NCI-H2196 (cell line): ENCODE measurements around the gene SLC22A17.

Experiments
- DNase-seq: peaks from one replicate; lab custom pipeline; 2025; ENCODE audit not compliant: unreplicated experiment; lab: John Stamatoyannopoulos, UW

The SLC22A17 gene

DNA sequence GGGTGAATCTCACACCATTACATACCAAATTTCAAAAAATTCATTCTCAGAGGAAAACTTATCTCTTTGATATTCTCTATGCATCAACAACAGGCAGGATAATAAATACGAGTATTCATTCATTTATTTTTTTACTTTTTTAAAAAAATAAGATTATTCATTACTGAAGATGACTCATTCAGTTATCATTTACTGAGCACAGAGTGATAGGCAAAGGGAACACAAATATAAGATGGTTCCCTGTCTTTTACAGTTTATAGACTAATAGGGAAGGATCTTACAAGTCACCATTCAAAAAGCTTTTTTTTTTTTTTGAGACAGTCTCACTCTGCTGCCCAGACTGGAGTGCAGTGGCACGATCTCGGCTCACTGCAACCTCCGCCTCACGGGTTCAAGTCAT is 36.4 kb downstream of the SLC22A17 start:
- DNase-seq: no peak

DNA sequence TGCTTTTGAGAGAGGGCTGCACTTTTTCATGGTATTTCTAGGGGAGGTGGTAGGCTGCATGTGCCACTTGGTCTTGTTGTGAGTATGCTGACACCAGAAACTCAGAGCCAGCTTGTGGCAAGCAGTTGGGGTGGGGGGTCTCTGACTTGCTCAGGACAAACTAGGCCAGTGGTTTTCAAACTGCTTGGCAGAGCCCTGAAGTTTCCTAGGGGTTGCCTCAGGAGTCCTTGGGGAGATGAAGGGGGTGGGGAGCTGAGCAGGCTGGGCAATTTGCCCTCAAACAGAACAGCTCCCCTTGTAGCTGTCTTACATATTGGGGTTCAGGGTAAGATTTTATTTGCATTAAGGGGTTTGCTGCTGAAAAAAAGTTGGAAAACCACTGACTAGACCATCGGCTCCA is 42.1 kb downstream of the SLC22A17 start:
- no peak for DNase-seq

DNA sequence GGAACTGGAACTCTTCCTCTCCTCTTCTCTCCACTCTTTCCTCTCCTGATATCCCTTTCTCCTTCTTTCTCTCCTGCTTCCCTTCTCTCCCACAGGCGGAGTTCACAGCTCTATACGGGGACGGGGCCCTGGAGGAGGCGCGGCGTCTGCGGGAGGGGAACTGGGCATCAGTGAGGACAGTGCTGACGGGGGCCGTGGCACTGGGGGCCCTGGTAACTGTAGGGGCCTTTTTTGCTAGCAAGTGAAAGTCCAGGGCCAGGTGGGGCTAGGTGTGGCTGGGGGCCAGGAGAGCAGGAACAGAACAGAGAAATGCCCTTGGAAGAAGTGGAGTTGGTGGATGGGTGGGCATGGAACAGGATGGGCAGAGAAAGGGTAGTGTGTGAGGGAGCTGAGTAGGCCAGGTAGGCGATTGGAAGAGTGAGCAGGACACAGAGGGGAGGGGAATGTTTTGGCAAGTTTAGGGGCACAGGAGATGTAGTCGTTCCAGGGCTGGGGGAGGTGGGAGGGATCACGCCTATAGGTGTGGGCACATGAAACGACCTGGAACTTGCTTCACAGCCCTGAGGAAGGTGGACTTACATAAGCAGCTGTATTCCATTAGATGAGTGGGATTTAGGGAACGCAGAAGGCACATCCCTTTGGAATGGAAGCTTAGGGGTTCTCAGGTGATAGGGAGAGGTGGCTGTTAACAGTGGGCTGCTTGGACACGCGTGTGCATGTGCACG is 43.8 kb downstream of the SLC22A17 start:
- DNase-seq: no peak

DNA sequence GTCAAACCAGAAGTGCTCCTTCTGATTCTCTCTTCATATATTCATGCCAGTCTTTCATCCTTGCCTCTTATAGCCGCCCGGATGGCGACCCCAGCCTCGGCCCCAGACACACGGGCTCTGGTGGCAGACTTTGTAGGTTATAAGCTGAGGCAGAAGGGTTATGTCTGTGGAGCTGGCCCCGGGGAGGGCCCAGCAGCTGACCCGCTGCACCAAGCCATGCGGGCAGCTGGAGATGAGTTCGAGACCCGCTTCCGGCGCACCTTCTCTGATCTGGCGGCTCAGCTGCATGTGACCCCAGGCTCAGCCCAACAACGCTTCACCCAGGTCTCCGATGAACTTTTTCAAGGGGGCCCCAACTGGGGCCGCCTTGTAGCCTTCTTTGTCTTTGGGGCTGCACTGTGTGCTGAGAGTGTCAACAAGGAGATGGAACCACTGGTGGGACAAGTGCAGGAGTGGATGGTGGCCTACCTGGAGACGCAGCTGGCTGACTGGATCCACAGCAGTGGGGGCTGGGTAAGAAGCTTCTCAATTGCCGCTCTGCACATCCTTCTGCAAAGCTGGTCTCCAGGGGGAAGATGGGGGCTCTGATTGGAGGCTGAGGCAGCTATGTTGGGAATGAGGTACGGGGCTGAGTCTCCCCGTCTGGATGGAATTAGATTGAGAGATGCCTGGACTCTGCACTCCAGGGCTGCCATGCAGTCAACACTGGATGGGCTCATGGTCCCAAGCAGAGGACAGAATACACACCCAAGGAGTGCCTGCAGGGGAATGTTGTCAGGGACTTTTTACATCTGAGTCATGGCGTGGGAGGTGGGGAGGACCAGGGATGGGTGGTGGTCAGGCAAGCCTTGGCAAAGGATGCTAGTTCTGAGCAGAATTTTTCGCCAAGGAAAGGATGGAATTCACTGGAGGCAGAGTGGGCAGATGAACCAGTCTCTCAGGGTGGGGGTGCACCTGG is 44.7 kb downstream of the SLC22A17 start:
- DNase-seq: no peak

DNA sequence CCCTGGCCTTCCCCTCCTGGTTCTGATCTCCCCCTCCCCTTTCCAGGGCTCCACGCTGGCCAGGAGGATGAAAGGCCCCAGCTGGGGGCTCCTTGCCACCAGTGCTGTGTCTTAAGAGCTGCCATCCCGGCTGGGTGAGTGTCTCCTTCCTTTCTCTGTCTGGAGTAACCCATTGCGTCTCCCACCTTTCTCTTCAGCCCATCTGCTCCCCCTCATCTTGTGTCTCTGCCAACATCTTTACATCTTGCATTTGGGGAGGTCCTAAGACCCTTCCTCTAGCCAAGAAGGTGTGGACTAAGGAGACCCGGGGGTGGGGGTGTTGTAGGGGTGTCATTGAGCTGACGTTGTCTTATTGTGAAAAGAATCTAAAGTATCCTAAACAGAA is 45.5 kb downstream of the SLC22A17 start:
- DNase-seq: no peak

GRCh38 chr14:23306412-23307145 is 46.1 kb downstream of the SLC22A17 start, which contains the start of gene BCL2L2:
Gene BCL2L2 (plus strand): TSS chr14:23306833. CDS start chr14:23307768, 935 bp downstream.
- peak; percentile 88 for DNase-seq

GRCh38 chr14:23302290-23303225 is 50.1 kb downstream of the SLC22A17 start, which contains the start of gene PPP1R3E:
Gene PPP1R3E (minus strand): TSS chr14:23302859. CDS start chr14:23302576, 283 bp downstream.
- DNase-seq: peak; percentile 69

GRCh38 chr14:23301969-23302289 is 50.8 kb downstream of the SLC22A17 start:
- no peak for DNase-seq

GRCh38 chr14:23301288-23301968 is 51.3 kb downstream of the SLC22A17 start:
- peak; percentile 99 for DNase-seq

- DNase-seq: no peak
Observed at GRCh38 chr14:23300687-23301223, 51.9 kb downstream of the SLC22A17 start.

GRCh38 chr14:23299986-23300686 is 52.6 kb downstream of the SLC22A17 start:
- DNase-seq: no peak

DNA sequence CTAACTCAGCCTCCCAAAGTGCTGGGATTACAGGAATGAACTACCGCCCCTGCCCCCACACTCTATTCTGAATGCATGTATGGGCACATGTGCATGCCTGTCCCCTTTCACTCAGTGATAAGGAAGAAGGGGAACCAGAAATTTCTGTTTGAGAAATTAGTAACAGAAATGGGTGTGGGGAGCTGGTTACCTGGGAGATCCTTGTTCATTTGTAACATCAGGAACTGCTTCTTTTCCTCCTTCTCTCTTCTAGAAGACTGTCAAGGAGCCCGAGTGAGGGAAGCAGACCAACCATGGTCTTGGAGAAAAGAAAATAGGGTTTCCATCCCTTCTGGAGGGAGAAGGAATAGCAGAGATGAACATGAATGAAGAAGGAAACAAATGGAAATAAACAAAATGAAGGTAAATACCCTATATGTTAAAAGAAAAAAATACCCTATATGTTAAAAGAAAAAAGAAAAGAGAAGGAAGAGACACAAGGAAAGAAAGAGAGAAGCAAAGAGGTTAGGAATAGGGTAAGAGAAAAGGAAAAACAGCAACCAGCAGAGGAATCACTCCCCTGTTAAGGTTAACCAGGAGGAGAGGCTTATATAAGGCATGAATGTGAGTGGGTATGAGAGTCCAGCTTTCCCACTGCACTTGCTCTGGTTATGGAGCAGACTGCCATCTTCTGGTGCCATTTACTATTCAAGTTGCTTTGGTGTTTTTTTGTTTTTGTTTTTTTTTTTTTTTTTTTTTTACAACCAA is 53.3 kb downstream of the SLC22A17 start:
- DNase-seq: peak; percentile 13

DNA sequence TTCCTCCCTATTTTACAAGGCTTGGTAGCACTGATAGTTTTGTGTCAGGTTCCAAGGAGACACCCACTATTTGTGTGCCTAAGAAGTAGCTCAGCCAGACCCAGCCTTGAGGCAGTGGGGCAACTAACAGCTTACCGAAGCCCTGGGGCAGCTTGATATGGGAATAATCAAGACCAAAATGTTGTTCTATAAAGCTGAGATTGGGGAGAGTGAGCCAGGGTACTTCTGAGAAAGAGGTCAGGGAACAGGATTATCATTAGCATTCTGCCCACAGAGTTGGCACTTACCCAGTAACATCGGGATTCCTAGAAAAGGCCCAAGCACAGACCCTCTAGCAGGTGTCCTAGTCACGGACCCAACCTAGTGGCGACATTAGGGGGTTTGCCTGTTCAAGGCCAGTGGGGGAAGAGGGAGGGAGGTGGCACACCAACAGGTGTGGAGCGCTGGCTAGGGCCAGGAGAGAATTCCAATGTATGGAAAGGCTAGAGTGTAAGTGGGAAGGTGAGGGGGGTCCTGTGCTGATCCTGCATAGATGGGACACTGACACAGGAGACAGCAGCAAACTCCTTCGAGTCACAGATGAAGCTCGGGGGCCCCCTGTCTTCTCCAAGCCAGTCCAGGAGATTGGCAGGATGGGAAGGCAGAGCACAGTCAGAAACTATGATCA is 54.9 kb downstream of the SLC22A17 start:
- DNase-seq: no peak

DNA sequence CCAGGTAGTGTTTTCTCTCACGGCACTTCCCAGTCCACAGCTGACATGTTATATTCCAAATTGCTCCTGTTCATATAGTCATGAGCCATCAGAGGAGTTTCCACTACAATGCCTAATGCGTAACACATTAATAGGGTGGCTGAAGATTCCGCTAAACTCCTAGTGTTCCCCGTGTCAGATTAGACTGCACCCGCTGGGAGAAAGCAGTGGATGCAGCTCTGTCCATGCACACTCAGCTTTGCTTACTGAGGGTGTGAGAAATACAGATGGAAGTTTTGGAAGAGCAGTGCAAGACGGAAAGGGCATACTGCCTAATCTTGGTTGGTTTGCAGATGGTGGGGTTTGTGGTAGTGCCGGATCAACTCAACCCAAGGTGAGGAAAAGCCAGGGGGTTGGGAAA is 55.6 kb downstream of the SLC22A17 start:
- DNase-seq: no peak
